Chondrocyte (in vitro differentiated cells): ENCODE measurements around the gene POLR2J2. TPM values are rescaled to one million over a fixed set of nuclear protein-coding genes. Genes with fewer than 3 reads are reported as not detected.
"Not testable (repeated sequence)": the region's sequence is repeated elsewhere in the genome, so short reads cannot be mapped to it uniquely, and the experiment has no call there.

Experiments used
- DNase-seq: peaks from one replicate; pipeline ENCODE4 v3.0.0; 2021; ENCODE audit warnings: mixed read lengths, low spot score
- H3K27ac Mint-ChIP-seq: one replicate; pipeline ENCODE4 v1.8.0; 2021; ENCODE audit warnings: mild to moderate bottlenecking, moderate library complexity, mixed read lengths; ENCODE audit not compliant: unreplicated experiment
- H3K27me3 Mint-ChIP-seq: 2 replicates; pipeline ENCODE4 v1.8.0; 2021; ENCODE audit warnings: low read depth, mixed read lengths
- H3K36me3 Mint-ChIP-seq: 2 replicates; pipeline ENCODE4 v1.8.0; 2021; ENCODE audit warnings: low read depth, mixed read lengths
- H3K4me1 Mint-ChIP-seq: 2 replicates; pipeline ENCODE4 v1.8.0; 2021; ENCODE audit warnings: low read depth, mild to moderate bottlenecking, mixed read lengths
- H3K4me3 Mint-ChIP-seq: one replicate; pipeline ENCODE4 v1.8.0; 2021; ENCODE audit warnings: mild to moderate bottlenecking, moderate library complexity, mixed read lengths; ENCODE audit not compliant: unreplicated experiment
- H3K9me3 Mint-ChIP-seq: 2 replicates; pipeline ENCODE4 v1.8.0; 2021; ENCODE audit warnings: low read depth, mixed read lengths
- total RNA-seq: library from RNA; stranded (reverse); gene quantifications from 3 replicates; pipeline ENCODE4 v1.2.1, GENCODE V29; 2021

Gene POLR2J2
- total RNA-seq, 1 donor from 2014 or later = 1.5 TPM

- DNase-seq, H3K27ac Mint-ChIP-seq, H3K9me3 Mint-ChIP-seq, H3K27me3 Mint-ChIP-seq, H3K36me3 Mint-ChIP-seq, H3K4me1 Mint-ChIP-seq, H3K4me3 Mint-ChIP-seq: not testable (repeated sequence)
Measured at GRCh38 chr7:102664765-102665164, 6.7 kb downstream of the POLR2J2 start.

GRCh38 chr7:102649924-102650323, 21.5 kb downstream of the POLR2J2 start, which contains the start of gene SPDYE2B:
SPDYE2B (plus strand) TSS chr7:102650319; CDS start chr7:102652349, 2,030 bp downstream.
- DNase-seq, H3K27ac Mint-ChIP-seq, H3K4me3 Mint-ChIP-seq, H3K4me1 Mint-ChIP-seq, H3K36me3 Mint-ChIP-seq, H3K9me3 Mint-ChIP-seq, H3K27me3 Mint-ChIP-seq: not testable (repeated sequence)

DNA sequence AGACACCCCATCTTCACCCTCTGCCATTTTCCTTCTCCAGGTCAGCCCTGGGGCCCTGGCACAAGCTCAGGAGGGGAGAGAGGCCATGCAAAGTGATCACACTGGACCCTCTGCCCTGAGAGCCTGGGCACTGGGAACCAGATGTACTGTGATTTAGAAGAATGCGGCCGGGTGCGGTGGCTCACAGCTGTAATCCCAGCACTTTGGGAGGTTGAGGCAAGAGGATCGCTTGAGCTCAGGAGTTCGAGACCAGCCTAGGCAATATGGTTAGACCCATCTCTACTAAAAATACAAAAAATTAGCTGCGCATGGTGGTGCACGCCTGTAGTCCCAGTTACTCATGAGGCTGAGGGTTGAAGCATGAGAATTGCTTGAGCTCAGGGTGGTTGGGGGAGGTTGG, 23.6 kb downstream of the POLR2J2 start:
- H3K36me3 Mint-ChIP-seq, H3K4me3 Mint-ChIP-seq, H3K9me3 Mint-ChIP-seq, H3K27me3 Mint-ChIP-seq, H3K27ac Mint-ChIP-seq, H3K4me1 Mint-ChIP-seq: not testable (repeated sequence)
- DNase-seq = peak; percentile 21

DNA sequence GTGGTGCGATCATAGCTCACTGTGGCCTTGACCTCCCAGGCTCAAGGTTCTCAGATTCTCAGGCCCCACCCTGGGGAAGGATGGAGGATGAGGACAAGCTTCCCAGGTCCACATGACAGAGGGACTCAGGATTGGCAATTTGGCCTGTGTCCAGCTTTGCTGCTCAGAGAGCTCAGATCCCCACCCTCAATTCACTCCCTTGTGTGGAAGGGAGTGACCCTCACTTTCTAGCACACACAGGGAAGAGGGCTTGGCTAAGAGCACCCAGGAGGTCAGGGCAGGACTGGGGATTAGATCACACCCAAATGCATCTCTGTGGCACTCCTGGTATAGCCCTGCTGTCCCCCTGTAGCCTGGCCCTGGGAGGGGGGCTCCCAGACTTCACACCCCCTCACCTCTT, 28.1 kb downstream of the POLR2J2 start:
- H3K4me3 Mint-ChIP-seq, H3K27ac Mint-ChIP-seq, DNase-seq, H3K4me1 Mint-ChIP-seq, H3K36me3 Mint-ChIP-seq, H3K9me3 Mint-ChIP-seq, H3K27me3 Mint-ChIP-seq: not testable (repeated sequence)

GRCh38 chr7:102642691-102643090, 28.8 kb downstream of the POLR2J2 start, which contains the start of gene UPK3BL1:
UPK3BL1 (minus strand) TSS chr7:102642791; CDS start chr7:102642741, 50 bp downstream.
- H3K36me3 Mint-ChIP-seq, H3K27me3 Mint-ChIP-seq, DNase-seq, H3K4me1 Mint-ChIP-seq, H3K4me3 Mint-ChIP-seq, H3K9me3 Mint-ChIP-seq, H3K27ac Mint-ChIP-seq: not testable (repeated sequence)

GRCh38 chr7:102638848-102639247, 32.6 kb downstream of the POLR2J2 start:
- not testable (repeated sequence) for H3K4me3 Mint-ChIP-seq, H3K27ac Mint-ChIP-seq, H3K36me3 Mint-ChIP-seq, H3K4me1 Mint-ChIP-seq, H3K9me3 Mint-ChIP-seq, H3K27me3 Mint-ChIP-seq
- DNase-seq = peak; percentile 62

DNA sequence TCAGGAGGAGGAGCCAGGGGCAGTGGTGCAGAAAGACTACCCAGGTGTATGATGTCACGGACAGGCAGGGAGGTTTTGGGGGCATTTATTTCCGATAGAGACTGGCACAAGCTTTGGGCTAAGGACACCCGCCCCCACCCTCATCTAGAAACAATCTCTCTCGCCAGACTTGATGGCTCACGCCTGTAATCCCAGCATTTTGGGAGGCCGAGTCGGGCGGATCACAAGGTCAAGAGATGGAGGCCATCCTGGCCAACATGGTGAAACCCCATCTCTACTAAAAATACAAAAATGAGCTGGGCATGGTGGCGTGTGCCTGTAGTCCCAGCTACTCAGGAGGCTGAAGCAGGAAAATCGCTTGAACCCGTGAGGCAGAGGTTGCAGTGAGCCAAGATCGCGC, 34.5 kb downstream of the POLR2J2 start:
- not testable (repeated sequence) for H3K27ac Mint-ChIP-seq, H3K9me3 Mint-ChIP-seq, H3K27me3 Mint-ChIP-seq, H3K4me1 Mint-ChIP-seq, H3K36me3 Mint-ChIP-seq, H3K4me3 Mint-ChIP-seq
- DNase-seq = peak; percentile 22

DNA sequence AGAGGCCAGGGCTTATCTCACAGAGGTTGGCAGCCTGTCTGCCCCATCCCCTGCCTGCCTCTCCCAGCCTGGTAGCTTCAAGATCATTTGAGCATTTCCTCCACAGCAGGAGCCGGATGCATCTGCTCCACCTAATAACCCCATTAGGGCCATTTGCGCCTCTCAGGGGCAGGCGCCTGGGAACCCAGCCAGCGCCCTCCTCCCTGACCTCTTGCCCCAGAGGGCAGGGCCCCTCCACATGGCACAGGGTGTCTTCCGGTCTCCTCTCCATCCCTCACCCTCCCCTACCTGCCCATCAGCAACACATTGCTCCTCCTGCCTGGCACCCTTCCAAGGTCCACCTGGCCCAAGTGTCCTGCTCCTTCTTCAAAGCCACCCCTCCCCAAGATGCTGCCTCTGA, 36.1 kb downstream of the POLR2J2 start:
- H3K36me3 Mint-ChIP-seq, H3K4me3 Mint-ChIP-seq, H3K9me3 Mint-ChIP-seq: not testable (repeated sequence)

DNA sequence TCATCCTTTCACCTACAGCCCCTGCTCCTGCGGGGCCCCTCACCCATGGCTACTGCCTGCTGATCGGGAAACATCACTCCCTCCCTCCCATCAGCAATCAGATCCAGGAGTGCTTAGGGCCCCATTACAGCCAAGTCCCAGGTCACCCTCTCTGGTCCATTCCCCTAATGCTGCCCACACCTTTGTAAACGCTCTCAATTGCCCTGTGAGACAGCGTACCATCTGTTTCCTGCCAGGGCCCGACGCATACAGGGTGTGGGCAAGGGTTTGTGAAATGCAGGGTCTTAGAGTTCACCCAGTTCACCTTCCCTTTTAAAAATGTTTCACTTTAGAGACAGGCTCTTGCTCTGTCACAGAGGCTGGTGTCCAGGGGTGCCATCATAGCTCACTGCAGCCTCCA, 37.2 kb downstream of the POLR2J2 start:
- not testable (repeated sequence) for H3K27ac Mint-ChIP-seq, H3K4me3 Mint-ChIP-seq, H3K27me3 Mint-ChIP-seq, H3K4me1 Mint-ChIP-seq, H3K36me3 Mint-ChIP-seq, H3K9me3 Mint-ChIP-seq
- DNase-seq = peak; percentile 30

More for the DNA sequence above, 36.1 kb downstream of the POLR2J2 start:
- not testable (repeated sequence) for H3K27me3 Mint-ChIP-seq, H3K4me1 Mint-ChIP-seq, DNase-seq, H3K27ac Mint-ChIP-seq

- not testable (repeated sequence) for DNase-seq, H3K4me1 Mint-ChIP-seq, H3K36me3 Mint-ChIP-seq, H3K9me3 Mint-ChIP-seq, H3K4me3 Mint-ChIP-seq, H3K27me3 Mint-ChIP-seq, H3K27ac Mint-ChIP-seq
Measured at GRCh38 chr7:102630622-102631021, 40.8 kb downstream of the POLR2J2 start.

- H3K4me1 Mint-ChIP-seq, DNase-seq, H3K36me3 Mint-ChIP-seq, H3K9me3 Mint-ChIP-seq, H3K4me3 Mint-ChIP-seq, H3K27ac Mint-ChIP-seq, H3K27me3 Mint-ChIP-seq: not testable (repeated sequence)
Measured at GRCh38 chr7:102627271-102627904, 44.1 kb downstream of the POLR2J2 start.

GRCh38 chr7:102618122-102618521, 53.3 kb downstream of the POLR2J2 start:
- DNase-seq, H3K9me3 Mint-ChIP-seq, H3K27me3 Mint-ChIP-seq, H3K4me3 Mint-ChIP-seq, H3K27ac Mint-ChIP-seq, H3K36me3 Mint-ChIP-seq, H3K4me1 Mint-ChIP-seq: not testable (repeated sequence)

DNA sequence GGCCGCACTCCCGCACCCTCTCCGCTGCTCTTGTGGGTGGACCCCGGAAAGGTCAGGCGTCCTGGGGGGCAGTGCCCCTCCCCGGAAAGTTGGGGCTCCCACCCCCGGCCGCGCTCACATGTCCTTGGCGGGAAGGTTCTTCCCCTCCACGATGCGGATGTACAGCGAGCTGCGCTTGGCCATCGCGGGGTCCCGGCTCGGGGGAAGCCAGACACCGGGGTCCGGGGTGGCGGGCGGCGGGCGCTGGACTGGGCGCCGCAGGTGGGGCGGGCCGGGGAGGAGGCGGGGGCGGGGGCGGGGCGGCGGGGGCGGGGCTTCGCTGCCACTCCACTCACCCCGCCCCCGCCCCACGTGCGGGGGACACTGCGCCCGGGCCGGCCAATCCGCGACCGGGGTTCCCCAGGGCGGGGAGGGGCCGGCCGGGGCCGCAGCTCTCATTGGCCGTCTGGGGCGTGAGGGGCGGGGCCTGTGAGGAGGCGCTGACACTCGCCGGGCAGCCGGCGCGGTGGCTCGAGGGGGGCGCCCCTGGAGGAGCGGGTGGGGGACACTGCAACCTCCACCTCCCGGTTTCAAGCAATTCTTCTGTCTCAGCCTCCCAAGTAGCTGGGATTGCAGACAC, 54.8 kb downstream of the POLR2J2 start, which contains the start of gene RASA4:
RASA4 (minus strand) TSS at position 250 of the 619 bp plus-strand sequence; CDS start at position 183, 67 bp downstream.
- not testable (repeated sequence) for H3K4me1 Mint-ChIP-seq, H3K27me3 Mint-ChIP-seq, H3K36me3 Mint-ChIP-seq, H3K27ac Mint-ChIP-seq, H3K4me3 Mint-ChIP-seq, H3K9me3 Mint-ChIP-seq
- DNase-seq = peak; percentile 55
